ENCODE measurements around the gene CYP26B1.

- TF ChIP-seq CTCF (IDR thresholded peaks at IDR 0.05) (no peak), POLR2A (IDR thresholded peaks at IDR 0.05) (no peak)
Measured at GRCh38 chr2:72145658-72146329, 1.9 kb downstream of the CYP26B1 start.
